H1 (cell line): ENCODE measurements around the gene RRAD. TPM values are rescaled to one million over a fixed set of nuclear protein-coding genes. Genes with fewer than 3 reads are reported as not detected.

Source experiments
- ASH2L ChIP-seq: fragments of 200-600, 300-600 bp; sonication (generic); IDR thresholded peaks from one replicate; pipeline ENCODE4 v1.7.1; 2017; ENCODE audit warnings: low read length
- BACH1 ChIP-seq: IDR thresholded peaks from 2 replicates; pipeline ENCODE4 v1.6.1; 2012; ENCODE audit warnings: low read length, improper control_type of control experiment
- CBX8 ChIP-seq: fragments of 300-800, 300-1000 bp; sonication (generic); IDR thresholded peaks from 2 replicates; pipeline ENCODE4 v1.7.1; 2016; ENCODE audit warnings: low read depth, low read length, borderline replicate concordance
- CEBPB ChIP-seq: IDR thresholded peaks from 2 replicates; pipeline ENCODE4 v1.6.1; 2012; ENCODE audit warnings: low read depth, low read length
- CTBP2 ChIP-seq: IDR thresholded peaks from 2 replicates; pipeline ENCODE4 v1.7.0; 2011; ENCODE audit warnings: borderline replicate concordance, mild to moderate bottlenecking, moderate library complexity, mixed read lengths, low read length; ENCODE audit not compliant: insufficient read depth, insufficient read length
- E2F6 ChIP-seq: IDR thresholded peaks from 2 replicates; pipeline ENCODE4 v1.6.1; 2012; ENCODE audit warnings: inconsistent platforms
- EGR1 ChIP-seq: IDR thresholded peaks from 2 replicates; pipeline ENCODE4 v1.6.1; 2011; ENCODE audit warnings: low read depth, low read length, borderline replicate concordance
- EP300 ChIP-seq, 2 experiments: IDR thresholded peaks; 1 replicate in 1 of 2; 2 replicates in 1 of 2; pipeline ENCODE4 v1.6.1; 2011 to 2012; ENCODE audit warnings: low read depth in 2 of 2, low read length in 2 of 2, mild to moderate bottlenecking in 2 of 2, borderline replicate concordance in 1 of 2, inconsistent platforms in 1 of 2, moderate library complexity in 1 of 2
- GABPA ChIP-seq: IDR thresholded peaks from 2 replicates; pipeline ENCODE4 v1.6.1; 2011; ENCODE audit warnings: mild to moderate bottlenecking, low read length, moderate library complexity, borderline replicate concordance; ENCODE audit not compliant: insufficient read depth
- KDM1A ChIP-seq: fragments of 200-600, 300-600 bp; sonication (generic); IDR thresholded peaks from 2 replicates; pipeline ENCODE4 v1.7.1; 2016; ENCODE audit warnings: mild to moderate bottlenecking, low read length, borderline replicate concordance
- MAFK ChIP-seq: IDR thresholded peaks from 2 replicates; pipeline ENCODE4 v1.6.1; 2012; ENCODE audit warnings: low read depth, mild to moderate bottlenecking, improper control_type of control experiment, low read length
- NANOG ChIP-seq: IDR thresholded peaks from 2 replicates; pipeline ENCODE4 v1.6.1; 2011; ENCODE audit warnings: low read length, low read depth, mild to moderate bottlenecking, inconsistent platforms; ENCODE audit not compliant: insufficient read depth, poor library complexity, severe bottlenecking
- PHF8 ChIP-seq: fragments of 200-600 bp; sonication (generic); conservative IDR thresholded peaks from 2 replicates; pipeline ENCODE4 v1.7.1; 2012; ENCODE audit warnings: low read depth, mild to moderate bottlenecking, inconsistent platforms, low read length, moderate library complexity
- RBBP5 ChIP-seq: IDR thresholded peaks from 2 replicates; pipeline ENCODE4 v1.7.1; 2012; ENCODE audit warnings: low read depth, mild to moderate bottlenecking, inconsistent platforms, low read length, moderate library complexity, borderline replicate concordance
- RNF2 ChIP-seq: fragments of 200-900, 300-1000 bp; sonication (generic); IDR thresholded peaks from 2 replicates; pipeline ENCODE4 v1.7.1; 2016; ENCODE audit warnings: borderline replicate concordance, low read depth, mild to moderate bottlenecking, antibody characterized with exemption, low read length; ENCODE audit not compliant: poor library complexity, severe bottlenecking; ENCODE audit errors: missing control alignments
- RXRA ChIP-seq: IDR thresholded peaks from 2 replicates; pipeline ENCODE4 v1.6.1; 2011; ENCODE audit warnings: low read depth, mild to moderate bottlenecking, low read length, moderate library complexity; ENCODE audit not compliant: insufficient read depth
- SAP30 ChIP-seq: fragments of 300-600 bp; sonication (generic); IDR thresholded peaks from 2 replicates; pipeline ENCODE4 v1.7.1; 2012; ENCODE audit warnings: low read length, moderate library complexity, mild to moderate bottlenecking, inconsistent platforms; ENCODE audit not compliant: insufficient read depth, insufficient replicate concordance
- SIN3A ChIP-seq, 2 experiments: IDR thresholded peaks in 1 of 2; conservative IDR thresholded peaks in 1 of 2; 2 replicates each; pipeline ENCODE4 v1.6.1; 2011 to 2012; ENCODE audit warnings: low read length in 2 of 2, improper control_type of control experiment in 1 of 2, low read depth in 1 of 2, mild to moderate bottlenecking in 1 of 2
- SIRT6 ChIP-seq: IDR thresholded peaks from one replicate; pipeline ENCODE4 v1.7.1; 2012; ENCODE audit warnings: low read length, inconsistent platforms
- TAF1 ChIP-seq: IDR thresholded peaks from 2 replicates; pipeline ENCODE4 v1.6.1; 2011; ENCODE audit warnings: mild to moderate bottlenecking, low read depth, low read length
- TCF12 ChIP-seq: IDR thresholded peaks from 2 replicates; pipeline ENCODE4 v1.6.1; 2011; ENCODE audit warnings: low read depth, mild to moderate bottlenecking, low read length
- YY1 ChIP-seq: IDR thresholded peaks from 2 replicates; pipeline ENCODE4 v1.6.1; 2011; ENCODE audit warnings: low read depth, mild to moderate bottlenecking, low read length
- polyA plus RNA-seq, 7 experiments: library from polyadenylated mRNA; depleted of rRNA in 3 of 7; stranded (reverse) in 5 of 7; unstranded in 2 of 7; fragments of >200 nt in 5 of 7; fragments of 200-250 nt in 2 of 7; gene quantifications; 1 replicate in 5 of 7; 2 replicates in 1 of 7; 4 replicates in 1 of 7; pipeline versions ENCODE4 v1.2.1 to v1.2.3, GENCODE V29; 2011 to 2013; ENCODE audit warnings: missing spikeins in 2 of 7, mixed read lengths in 2 of 7
- total RNA-seq: library from RNA; stranded (reverse); fragmentation: NEBNext Ultra II Directional; extraction: Animal tissue kit (Norgen Biotek cat#: 25700); gene quantifications from 2 replicates; pipeline ENCODE4 v1.2.1, GENCODE V29; 2021

RRAD gene
- total and polyA plus RNA-seq, 2 of the 8 experiments (the other 6 are each of a cell fraction or from before 2014, with no cell fraction given) = 0.17 TPM; not detected in 1

- no peak for TF ChIP-seq NANOG
- TF ChIP-seq CEBPB = no peak
- TF ChIP-seq YY1 = no peak
- TF ChIP-seq CTBP2 = no peak
- no peak for TF ChIP-seq KDM1A
- peak; percentile 85 for TF ChIP-seq PHF8
- TF ChIP-seq ASH2L = peak; percentile 82
- TF ChIP-seq BACH1 = no peak
- peak in 1 of 2 experiments; percentile 79; a peak in 1 of 4 replicates for TF ChIP-seq SIN3A (conservative IDR thresholded peaks at IDR 0.05 in 1 of 2, IDR thresholded peaks at IDR 0.05 in 1 of 2; ENCODE audit: low read depth in 1 of 2, low read length in 2 of 2)
- TF ChIP-seq CBX8 = no peak
- no peak for TF ChIP-seq RNF2
- 0 out of 2 replicates have a peak, but pooled peaks have one; percentile 10 for TF ChIP-seq EGR1
- TF ChIP-seq E2F6 = peak; percentile 40; the same call in 1 of the 2 replicates
- TF ChIP-seq RXRA = no peak
- TF ChIP-seq MAFK = no peak
- TF ChIP-seq TCF12 = no peak
- TF ChIP-seq SAP30 = no peak
- peak; percentile 54; the same call in 1 of the 2 replicates for TF ChIP-seq TAF1
- peak; percentile 45; the same call in 1 of the 2 replicates for TF ChIP-seq RBBP5
- no peak for TF ChIP-seq EP300 (IDR thresholded peaks at IDR 0.05; ENCODE audit: borderline replicate concordance in 1 of 2, low read depth in 2 of 2, low read length in 2 of 2)
- no peak for TF ChIP-seq SIRT6
- TF ChIP-seq GABPA = peak; percentile 88; the same call in 1 of the 2 replicates
Observed at GRCh38 chr16:66934138-66934838, 9.0 kb upstream of the RRAD start, which contains the start of gene CIAO2B (continued).
